HG03460 (cell line): ENCODE data around the gene MTUS2.
"Not testable (repeated sequence)": the region's sequence is repeated elsewhere in the genome, so short reads cannot be mapped to it uniquely, and the experiment has no call there.

Experiments used
- ATAC-seq: cut with Tn5 transposase; IDR thresholded peaks from one replicate; pipeline ENCODE4 v1.9.1; 2021; ENCODE audit not compliant: unreplicated experiment

MTUS2 gene

GRCh38 chr13:29156136-29156535 is 336.0 kb downstream of the MTUS2 start:
- no peak for ATAC-seq

- no peak for ATAC-seq
These were observed 339.7 kb downstream of the MTUS2 start for GRCh38 chr13:29159871-29160270.

GRCh38 chr13:29160862-29161261 is 340.7 kb downstream of the MTUS2 start:
- ATAC-seq, result no peak

GRCh38 chr13:29161676-29162075 is 341.5 kb downstream of the MTUS2 start:
- no peak for ATAC-seq

- no peak for ATAC-seq
These were observed 342.6 kb downstream of the MTUS2 start for GRCh38 chr13:29162638-29163235.

- no peak for ATAC-seq
These were observed 344.0 kb downstream of the MTUS2 start for GRCh38 chr13:29164116-29164515.

GRCh38 chr13:29165216-29165615 is 345.1 kb downstream of the MTUS2 start:
- ATAC-seq, result no peak

GRCh38 chr13:29165840-29166239 is 345.7 kb downstream of the MTUS2 start:
- ATAC-seq, result no peak

- ATAC-seq, result no peak
These were observed 350.4 kb downstream of the MTUS2 start for GRCh38 chr13:29170436-29171082.

- no peak for ATAC-seq
These were observed 351.1 kb downstream of the MTUS2 start for GRCh38 chr13:29171244-29171643.

GRCh38 chr13:29174093-29174492 is 354.0 kb downstream of the MTUS2 start:
- ATAC-seq, result no peak

GRCh38 chr13:29175250-29175873 is 355.2 kb downstream of the MTUS2 start:
- no peak for ATAC-seq

GRCh38 chr13:29180055-29180454 is 359.9 kb downstream of the MTUS2 start:
- no peak for ATAC-seq

- no peak for ATAC-seq
These were observed 362.1 kb downstream of the MTUS2 start for GRCh38 chr13:29182216-29182615.

GRCh38 chr13:29185926-29186325 is 365.8 kb downstream of the MTUS2 start:
- ATAC-seq, result no peak

- ATAC-seq, result no peak
These were observed 367.4 kb downstream of the MTUS2 start for GRCh38 chr13:29187584-29187983.

GRCh38 chr13:29190298-29190697 is 370.2 kb downstream of the MTUS2 start:
- ATAC-seq, result no peak

GRCh38 chr13:29193083-29193482 is 372.9 kb downstream of the MTUS2 start:
- no peak for ATAC-seq

- no peak for ATAC-seq
These were observed 375.3 kb downstream of the MTUS2 start for GRCh38 chr13:29195456-29195855.

GRCh38 chr13:29196409-29197074 is 376.4 kb downstream of the MTUS2 start:
- ATAC-seq, result peak; percentile 92

- ATAC-seq, result not testable (repeated sequence)
These were observed 382.6 kb downstream of the MTUS2 start for GRCh38 chr13:29202753-29203152.

GRCh38 chr13:29204651-29205050 is 384.5 kb downstream of the MTUS2 start:
- no peak for ATAC-seq
